ENCODE results near the gene TTC4. TPM values are rescaled to one million over a fixed set of nuclear protein-coding genes. Genes with fewer than 3 reads are reported as not detected.

Gene TTC4
- total RNA-seq, 2 experiments from 2014 or later = 7.3 to 7.6 TPM

DNA sequence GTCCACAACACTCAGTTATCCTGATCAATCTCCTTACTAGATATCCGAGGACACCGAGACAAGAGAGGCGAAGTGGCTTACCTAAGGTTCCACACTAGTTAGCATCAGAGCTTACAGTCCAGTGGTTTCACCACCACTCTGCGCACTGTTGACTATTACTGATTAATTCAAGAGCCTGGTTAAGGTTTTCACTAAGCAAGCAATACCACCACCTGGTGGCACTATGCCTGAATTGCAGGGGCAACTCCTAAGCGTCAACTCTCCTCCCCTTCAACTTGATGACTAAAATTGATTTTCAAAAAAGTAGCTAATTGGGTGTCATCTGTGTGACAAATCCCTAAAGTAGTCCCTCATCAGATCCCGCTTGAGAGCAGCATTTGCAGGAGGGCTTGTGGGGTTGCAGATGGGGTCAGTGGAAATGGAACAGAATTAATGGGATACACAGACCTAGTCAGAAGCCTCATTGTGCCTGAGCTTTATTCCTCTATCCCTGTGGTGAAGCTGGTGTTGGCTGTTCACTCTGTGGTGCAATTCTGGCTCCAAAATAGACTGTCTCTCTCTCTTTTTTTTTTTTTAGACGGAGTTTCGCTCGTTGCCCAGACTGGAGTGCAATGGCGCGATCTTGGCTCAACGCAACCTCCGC lies 76.3 kb downstream of the TTC4 start:
- CTCF ChIA-PET = interaction anchor here (2.7 kb wide), 1 partner anchor 9 kb away, joined by 16 read pairs; the partner anchor contains the start of gene TTC22
- Mint-ChIP-seq H3K4me1 (ENCODE audit: low read depth) (peaks cover 8% of the 10 kb centered on the region), H3K36me3 (ENCODE audit: low read depth) (peaks cover 79% of the 10 kb centered on the region), H3K4me3 (no peak overlapping the region), H3K27me3 (no peaks in the 10 kb centered on the region), H3K9me3 (no peaks in the 10 kb centered on the region), H3K27ac (no peak overlapping the region)
- H3K27ac ChIP-seq (ENCODE audit: low read depth in 1 of 2, low read length in 2 of 2) = no peak overlapping the region
- TF ChIP-seq, protein P1, sequence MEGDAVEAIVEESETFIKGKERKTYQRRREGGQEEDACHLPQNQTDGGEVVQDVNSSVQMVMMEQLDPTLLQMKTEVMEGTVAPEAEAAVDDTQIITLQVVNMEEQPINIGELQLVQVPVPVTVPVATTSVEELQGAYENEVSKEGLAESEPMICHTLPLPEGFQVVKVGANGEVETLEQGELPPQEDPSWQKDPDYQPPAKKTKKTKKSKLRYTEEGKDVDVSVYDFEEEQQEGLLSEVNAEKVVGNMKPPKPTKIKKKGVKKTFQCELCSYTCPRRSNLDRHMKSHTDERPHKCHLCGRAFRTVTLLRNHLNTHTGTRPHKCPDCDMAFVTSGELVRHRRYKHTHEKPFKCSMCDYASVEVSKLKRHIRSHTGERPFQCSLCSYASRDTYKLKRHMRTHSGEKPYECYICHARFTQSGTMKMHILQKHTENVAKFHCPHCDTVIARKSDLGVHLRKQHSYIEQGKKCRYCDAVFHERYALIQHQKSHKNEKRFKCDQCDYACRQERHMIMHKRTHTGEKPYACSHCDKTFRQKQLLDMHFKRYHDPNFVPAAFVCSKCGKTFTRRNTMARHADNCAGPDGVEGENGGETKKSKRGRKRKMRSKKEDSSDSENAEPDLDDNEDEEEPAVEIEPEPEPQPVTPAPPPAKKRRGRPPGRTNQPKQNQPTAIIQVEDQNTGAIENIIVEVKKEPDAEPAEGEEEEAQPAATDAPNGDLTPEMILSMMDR (IDR thresholded peaks at IDR 0.05) = peak; percentile 33
- intact Hi-C loops (cut with DNase I, micrococcal nuclease) = no loop called here
- DNase-seq (peak in 6 of 14 experiments; percentile 14 to 46 (median 32)), ATAC-seq (ENCODE audit: poor library complexity) (no peak)
- peaks cover 4 to 10% of the 10 kb centered on the region in 2 experiments for H3K9me3 ChIP-seq (ENCODE audit: control insufficient read depth in 1 of 2, insufficient read depth in 1 of 2, low read length in 2 of 2)
- peaks cover 41% of the 10 kb centered on the region for H3K36me3 ChIP-seq (ENCODE audit: insufficient read depth, low read length)
- POLR2A ChIA-PET = interaction anchor here (2.1 kb wide), 1 partner anchor 9 kb away, joined by 6 read pairs; the partner anchor contains the start of gene TTC22
- H3K27me3 ChIP-seq (ENCODE audit: control insufficient read depth in 1 of 2, insufficient read depth in 2 of 2, low read length in 2 of 2) = no peaks in the 10 kb centered on the region
- no peak overlapping the region for H3K4me3 ChIP-seq (ENCODE audit: low read length)
- no peaks in the 10 kb centered on the region for H3K4me1 ChIP-seq (ENCODE audit: insufficient read depth, low read length)

Other genes with a start within 250 kb of the TTC4 start
- gene ACOT11, start 167.6 kb upstream of the TTC4 start, total RNA-seq = under 1 TPM; 0.50 to 0.91 TPM
- gene FAM151A, start 92.3 kb upstream of the TTC4 start, total RNA-seq = not detected
- gene MROH7, start 74.1 kb upstream of the TTC4 start, total RNA-seq = under 1 TPM; 0.14 to 0.19 TPM
- gene PARS2, start 48.7 kb downstream of the TTC4 start, total RNA-seq = not detected
- gene TTC22, start 85.5 kb downstream of the TTC4 start, total RNA-seq = 1 to 10 TPM; 4.4 to 4.5 TPM
- under 1 TPM; 0.34 to 0.55 TPM for gene DHCR24, start 171.3 kb downstream of the TTC4 start, total RNA-seq

Data from CD4-positive, alpha-beta T cell (primary cell).